Left ventricle myocardium inferior (tissue), 1 donor: ENCODE data around the gene KCNK10. TPM values are rescaled to one million over a fixed set of nuclear protein-coding genes. Genes with fewer than 3 reads are reported as not detected.

Source experiments
- DNase-seq: peaks from one replicate; pipeline ENCODE4 v3.0.0-alpha.2; 2020
- H3K27ac ChIP-seq: fragments of 200-600 bp; replicated peaks from 2 replicates; pipeline ENCODE4 v1.8.0; 2021
- H3K27me3 ChIP-seq: fragments of 200-600 bp; 2 replicates; pipeline ENCODE4 v1.8.0; 2021; ENCODE audit warnings: low read depth
- H3K36me3 ChIP-seq: fragments of 200-600 bp; 2 replicates; pipeline ENCODE4 v1.8.0; 2021
- H3K4me1 ChIP-seq: fragments of 200-600 bp; 2 replicates; pipeline ENCODE4 v1.8.0; 2021
- H3K4me3 ChIP-seq: fragments of 200-600 bp; 2 replicates; pipeline ENCODE4 v1.8.0; 2021; ENCODE audit warnings: mild to moderate bottlenecking, moderate library complexity
- H3K9me3 ChIP-seq: fragments of 200-600 bp; replicated peaks from 2 replicates; pipeline ENCODE4 v1.8.0; 2021
- intact Hi-C: fragments of 100-400 bp; cut with micrococcal nuclease; formaldehyde crosslinking; loops from one replicate; pipeline ENCODE4 v1.11.0; 2022
- total RNA-seq: library from RNA; stranded (reverse); fragmentation: NEBNext Ultra II Directional; extraction: Animal tissue kit (Norgen Biotek cat#: 25700); gene quantifications from one replicate; pipeline ENCODE4 v1.2.1, GENCODE V29; 2021
- TF ChIP-seq, protein P1 (sequence below): fragments of 200-600 bp; IDR thresholded peaks from 2 replicates; pipeline ENCODE4 v1.8.0; 2021; ENCODE audit warnings: antibody characterized with exemption, mild to moderate bottlenecking, borderline replicate concordance
- donor health status: DM: no; HTN: yes; CAD: no; lungs with severe emphysema.

Gene KCNK10
- total RNA-seq, 1 donor from 2014 or later: not detected

GRCh38 chr14:88210426-88210825 lies 112.6 kb downstream of the KCNK10 start:
- no peak overlapping the region for H3K4me3 ChIP-seq

GRCh38 chr14:88209273-88209672 lies 113.8 kb downstream of the KCNK10 start:
- no peaks in the 10 kb centered on the region for H3K9me3 ChIP-seq
- H3K27me3 ChIP-seq: peaks cover 22% of the 10 kb centered on the region
- no peak overlapping the region for H3K4me3 ChIP-seq
- DNase-seq: no peak
- H3K36me3 ChIP-seq: no peaks in the 10 kb centered on the region
- TF ChIP-seq, protein P1, sequence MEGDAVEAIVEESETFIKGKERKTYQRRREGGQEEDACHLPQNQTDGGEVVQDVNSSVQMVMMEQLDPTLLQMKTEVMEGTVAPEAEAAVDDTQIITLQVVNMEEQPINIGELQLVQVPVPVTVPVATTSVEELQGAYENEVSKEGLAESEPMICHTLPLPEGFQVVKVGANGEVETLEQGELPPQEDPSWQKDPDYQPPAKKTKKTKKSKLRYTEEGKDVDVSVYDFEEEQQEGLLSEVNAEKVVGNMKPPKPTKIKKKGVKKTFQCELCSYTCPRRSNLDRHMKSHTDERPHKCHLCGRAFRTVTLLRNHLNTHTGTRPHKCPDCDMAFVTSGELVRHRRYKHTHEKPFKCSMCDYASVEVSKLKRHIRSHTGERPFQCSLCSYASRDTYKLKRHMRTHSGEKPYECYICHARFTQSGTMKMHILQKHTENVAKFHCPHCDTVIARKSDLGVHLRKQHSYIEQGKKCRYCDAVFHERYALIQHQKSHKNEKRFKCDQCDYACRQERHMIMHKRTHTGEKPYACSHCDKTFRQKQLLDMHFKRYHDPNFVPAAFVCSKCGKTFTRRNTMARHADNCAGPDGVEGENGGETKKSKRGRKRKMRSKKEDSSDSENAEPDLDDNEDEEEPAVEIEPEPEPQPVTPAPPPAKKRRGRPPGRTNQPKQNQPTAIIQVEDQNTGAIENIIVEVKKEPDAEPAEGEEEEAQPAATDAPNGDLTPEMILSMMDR: no peak
- no peak overlapping the region for H3K27ac ChIP-seq
- H3K4me1 ChIP-seq: no peaks in the 10 kb centered on the region
- intact Hi-C loops: no loop called here

More at GRCh38 chr14:88210426-88210825, 112.6 kb downstream of the KCNK10 start:
- Histone ChIP-seq H3K4me1 (no peaks in the 10 kb centered on the region), H3K27ac (no peak overlapping the region), H3K36me3 (no peaks in the 10 kb centered on the region), H3K9me3 (no peaks in the 10 kb centered on the region), H3K27me3 (peaks cover 22% of the 10 kb centered on the region)
- peak; percentile 32 for DNase-seq
- TF ChIP-seq, protein P1: no peak
- intact Hi-C loops: no loop called here

DNA sequence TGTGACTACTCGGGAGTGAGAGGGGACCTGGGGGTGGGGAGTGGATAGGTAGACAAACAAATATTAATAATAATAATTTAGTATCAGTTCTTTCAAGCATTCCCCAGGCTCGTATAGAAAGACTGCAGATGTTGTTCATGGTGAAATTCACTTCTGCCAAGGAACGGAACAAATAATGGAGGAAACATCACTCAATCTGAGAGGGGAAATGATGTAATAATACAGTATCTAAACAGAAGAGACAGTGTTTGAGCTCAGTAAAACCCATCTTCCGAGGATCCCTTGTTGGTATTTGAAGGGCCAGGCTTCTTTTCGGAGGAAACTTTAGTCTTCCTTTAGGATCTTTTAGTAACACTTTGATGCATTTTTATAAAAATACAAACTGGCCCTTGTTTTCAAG lies 114.2 kb downstream of the KCNK10 start:
- no peak for DNase-seq
- Histone ChIP-seq H3K4me3 (no peak overlapping the region), H3K36me3 (no peaks in the 10 kb centered on the region), H3K27ac (no peak overlapping the region), H3K9me3 (no peaks in the 10 kb centered on the region), H3K4me1 (peaks cover under 1% of the 10 kb centered on the region), H3K27me3 (peaks cover 22% of the 10 kb centered on the region)
- intact Hi-C loops: no loop called here
- TF ChIP-seq, protein P1: no peak

- DNase-seq: no peak
- peaks cover 9% of the 10 kb centered on the region for H3K27me3 ChIP-seq
- H3K9me3 ChIP-seq: no peaks in the 10 kb centered on the region
- intact Hi-C loops: no loop called here
- no peak overlapping the region for H3K27ac ChIP-seq
- peaks cover 5% of the 10 kb centered on the region for H3K4me1 ChIP-seq
- no peaks in the 10 kb centered on the region for H3K36me3 ChIP-seq
- TF ChIP-seq, protein P1: no peak
- H3K4me3 ChIP-seq: no peak overlapping the region
Observed at GRCh38 chr14:88204221-88204620, 118.8 kb downstream of the KCNK10 start.

DNA sequence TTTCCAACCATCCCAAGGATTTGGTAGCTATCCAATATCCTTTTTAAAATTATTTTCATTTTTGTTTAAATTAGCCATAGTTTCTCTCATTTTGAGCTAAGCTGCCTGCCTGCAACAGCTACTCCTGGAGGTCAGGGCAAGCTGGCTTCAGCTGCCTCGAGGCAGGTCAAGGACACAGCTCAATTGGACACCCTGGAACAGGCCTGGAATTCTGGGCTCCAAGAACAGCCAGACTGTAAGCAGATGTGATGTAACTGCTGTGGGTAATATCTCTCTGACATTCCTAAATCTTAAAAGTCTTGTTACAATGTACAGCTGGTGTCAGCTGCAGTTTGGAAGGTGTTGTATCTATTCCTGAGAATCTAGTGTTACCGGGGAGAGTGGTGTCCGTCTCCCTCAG lies 119.8 kb downstream of the KCNK10 start:
- no peak for DNase-seq
- Histone ChIP-seq H3K27me3 (peaks cover 13% of the 10 kb centered on the region), H3K9me3 (no peaks in the 10 kb centered on the region), H3K36me3 (no peaks in the 10 kb centered on the region), H3K27ac (no peak overlapping the region), H3K4me1 (peaks cover 5% of the 10 kb centered on the region), H3K4me3 (no peak overlapping the region)
- intact Hi-C loops: no loop called here
- TF ChIP-seq, protein P1: no peak
